Medulla oblongata (tissue), 1 donor: ENCODE measurements around the gene ABLIM2.

ENCODE experiments used
- DNase-seq: peaks from one replicate; pipeline ENCODE4 v3.0.0-alpha.2; 2015; ENCODE audit errors: extremely low spot score

The ABLIM2 gene

DNA sequence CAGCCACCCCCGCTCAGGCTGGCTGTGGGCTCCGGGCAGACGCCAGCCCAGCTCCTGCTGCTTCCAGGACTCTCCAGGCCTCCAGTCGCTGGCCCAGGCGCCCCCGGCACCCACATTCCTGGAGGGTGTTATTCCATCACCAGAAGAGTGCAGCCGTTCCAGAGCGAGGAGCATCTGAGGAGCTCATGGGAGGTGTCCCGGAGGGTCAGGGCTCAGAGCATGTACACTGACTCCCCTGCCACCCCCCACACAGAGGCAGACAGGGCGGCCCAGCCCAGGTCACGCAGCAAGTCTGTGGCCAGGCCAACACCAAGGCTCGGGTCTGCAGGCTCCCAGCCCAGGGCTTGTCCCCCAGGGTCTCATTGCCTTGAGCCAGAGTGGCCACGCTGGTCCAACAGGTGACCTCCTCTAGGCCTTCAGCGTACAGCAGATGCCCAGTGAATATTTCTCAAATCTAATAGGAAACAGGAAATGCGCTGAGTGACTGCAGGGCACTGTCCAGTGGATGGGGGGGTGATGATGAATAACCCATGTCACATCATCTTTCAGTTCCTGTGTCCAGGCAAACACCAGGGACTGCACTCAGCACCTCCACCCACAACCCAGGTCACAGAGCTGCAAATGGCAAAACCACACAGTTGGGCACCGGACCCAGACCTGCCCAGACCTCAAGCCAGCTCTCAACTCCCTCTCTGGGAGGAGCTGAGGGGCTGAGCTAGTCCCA, 37.2 kb downstream of the ABLIM2 start:
- DNase-seq = no peak

DNA sequence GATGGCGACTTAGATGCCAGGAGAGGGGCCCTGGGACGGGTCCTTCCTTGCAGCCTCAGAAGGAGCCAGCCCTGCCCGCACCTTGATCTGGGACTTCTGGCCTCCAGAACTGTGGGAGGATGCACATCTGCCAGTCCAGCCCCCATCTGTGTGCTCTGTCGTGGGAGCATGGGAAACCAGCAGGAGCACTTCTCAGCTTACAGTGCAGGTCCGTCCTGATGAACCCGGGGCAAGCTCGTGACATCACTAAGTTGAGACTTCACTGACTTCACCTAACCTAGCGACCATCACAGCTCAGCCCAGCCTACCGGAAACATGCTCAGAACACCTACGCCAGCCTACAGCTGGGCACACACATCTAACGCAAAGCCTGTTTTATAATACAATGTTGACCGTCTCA, 38.1 kb downstream of the ABLIM2 start:
- DNase-seq = no peak

DNA sequence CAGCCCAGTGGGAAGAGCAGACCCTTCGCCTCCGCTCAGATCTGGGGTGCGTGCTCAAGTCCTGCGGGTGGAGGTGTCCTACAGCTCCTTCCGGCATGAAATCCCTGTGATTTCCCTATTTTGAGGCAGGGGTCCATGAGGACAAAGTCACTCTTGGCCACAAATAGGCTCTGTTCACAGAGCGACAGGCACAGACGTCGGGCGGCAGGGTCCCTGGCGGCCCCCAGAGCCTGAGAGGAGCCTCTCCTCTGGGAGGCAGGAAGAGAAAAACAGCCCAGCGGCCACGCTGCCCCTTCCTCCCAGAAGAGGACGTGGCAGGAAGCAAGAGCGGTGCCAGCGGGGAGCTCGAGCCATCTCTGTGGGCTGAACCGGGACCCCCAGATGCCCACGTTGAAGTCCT, 38.7 kb downstream of the ABLIM2 start:
- no peak for DNase-seq

DNA sequence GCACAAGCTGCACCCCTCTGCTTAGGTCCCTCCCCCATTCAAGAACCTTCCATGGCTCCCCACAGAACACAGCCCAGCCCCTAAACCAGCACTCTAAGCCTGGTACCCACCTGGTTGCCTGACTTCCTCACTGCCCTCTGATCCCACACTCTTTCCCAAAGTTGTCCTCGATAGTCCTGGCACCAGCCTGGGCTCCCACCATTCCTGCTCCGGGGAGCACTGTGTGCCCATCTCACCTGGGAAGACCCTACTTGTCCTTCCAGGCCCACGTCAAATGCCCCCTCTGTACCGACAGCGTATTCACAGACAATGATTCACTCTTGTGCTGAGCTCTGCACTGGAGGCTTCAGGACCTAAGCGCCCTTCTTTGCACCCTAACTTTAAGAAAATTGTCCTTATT, 40.1 kb downstream of the ABLIM2 start:
- DNase-seq = no peak

GRCh38 chr4:8118035-8118434, 40.6 kb downstream of the ABLIM2 start:
- DNase-seq = no peak

- DNase-seq = no peak
Observed at GRCh38 chr4:8117278-8117682, 41.3 kb downstream of the ABLIM2 start.

GRCh38 chr4:8115916-8116315, 42.7 kb downstream of the ABLIM2 start:
- DNase-seq = no peak

DNA sequence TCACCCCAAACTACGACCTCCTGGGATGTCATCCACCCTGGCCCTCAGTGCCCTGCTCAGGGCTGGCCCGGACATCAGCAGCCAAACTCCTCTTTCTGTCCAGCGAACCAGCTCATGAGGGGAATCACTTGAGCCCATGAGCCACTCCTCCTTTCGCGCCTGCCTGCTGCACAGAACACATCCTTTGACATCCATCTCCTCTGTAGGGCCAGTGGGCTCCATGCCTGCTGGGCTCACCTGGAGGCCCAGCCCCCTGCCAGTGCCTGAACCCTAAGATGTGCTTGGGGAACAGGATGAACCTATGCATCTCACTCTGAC, 43.5 kb downstream of the ABLIM2 start:
- no peak for DNase-seq

DNA sequence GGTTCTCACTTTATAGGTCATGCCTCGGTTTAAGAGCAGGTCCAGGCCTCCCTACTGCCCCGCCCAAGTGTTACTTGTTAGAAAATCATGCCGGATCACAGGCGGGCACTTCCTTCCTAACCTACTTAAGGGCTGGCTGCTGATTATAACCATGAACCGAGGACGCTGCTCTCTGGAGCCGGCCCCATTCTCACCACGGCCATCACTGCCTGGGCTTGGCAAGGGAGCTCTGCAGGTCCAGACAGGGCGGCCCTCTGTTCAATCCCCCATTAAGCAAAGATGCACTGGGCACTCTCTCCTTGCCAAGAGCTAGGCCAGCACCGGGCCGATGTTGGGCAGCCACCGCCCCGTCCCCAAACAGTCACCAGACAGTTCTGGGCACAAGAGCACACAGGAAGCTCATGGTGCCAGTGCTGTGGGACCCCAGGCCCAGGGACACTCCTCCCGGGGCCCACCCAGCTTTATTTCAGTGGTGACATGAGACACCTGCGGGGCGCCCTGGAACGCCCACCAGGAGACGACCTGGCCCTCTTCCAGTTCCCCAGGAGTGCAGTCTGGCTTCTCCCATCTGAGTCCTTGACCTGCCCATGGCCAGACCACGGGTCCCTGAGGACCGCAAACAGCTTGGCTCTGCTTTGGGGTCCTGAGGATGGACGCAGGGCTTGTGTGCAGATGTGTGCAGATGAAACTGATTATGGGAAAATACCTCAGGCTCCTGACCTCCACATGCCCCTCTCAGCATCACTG, 44.0 kb downstream of the ABLIM2 start:
- no peak for DNase-seq

DNA sequence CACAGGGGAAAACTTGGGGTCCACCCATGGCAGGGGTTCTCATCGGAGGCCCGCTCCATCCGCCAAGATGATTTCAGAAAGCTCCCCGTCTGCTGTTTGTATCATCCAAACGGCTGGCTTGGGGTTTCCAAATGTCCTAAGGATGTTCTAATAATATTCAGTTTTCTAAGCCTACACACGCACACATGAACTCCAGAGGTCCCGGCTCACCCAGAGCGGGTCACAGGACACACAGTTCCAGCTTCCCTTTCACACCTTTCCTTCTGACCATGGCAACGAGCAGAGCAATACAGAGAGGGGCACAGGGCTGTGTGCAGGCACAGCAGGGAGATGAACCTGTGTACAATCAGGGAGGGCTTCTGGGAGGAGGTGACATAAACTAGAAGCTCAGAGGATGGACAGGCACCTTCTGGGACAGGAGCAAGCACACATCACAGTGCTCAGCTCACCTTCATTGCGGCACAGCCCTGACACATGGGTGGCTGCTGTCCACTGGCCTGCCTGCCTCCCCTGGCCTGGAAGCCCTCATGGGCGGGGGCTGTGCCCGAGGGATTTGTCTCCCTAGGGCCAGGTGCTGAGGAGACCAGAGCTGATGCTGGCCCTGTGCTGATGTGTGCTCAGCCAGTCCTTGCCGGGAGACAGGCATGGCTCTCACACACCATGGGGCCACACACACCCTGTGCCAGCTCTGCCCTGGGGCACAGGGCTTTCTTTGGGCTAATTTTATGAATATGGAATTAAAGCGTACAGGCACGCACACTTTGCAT, 44.8 kb downstream of the ABLIM2 start:
- no peak for DNase-seq

GRCh38 chr4:8112672-8113071, 45.9 kb downstream of the ABLIM2 start:
- no peak for DNase-seq

DNA sequence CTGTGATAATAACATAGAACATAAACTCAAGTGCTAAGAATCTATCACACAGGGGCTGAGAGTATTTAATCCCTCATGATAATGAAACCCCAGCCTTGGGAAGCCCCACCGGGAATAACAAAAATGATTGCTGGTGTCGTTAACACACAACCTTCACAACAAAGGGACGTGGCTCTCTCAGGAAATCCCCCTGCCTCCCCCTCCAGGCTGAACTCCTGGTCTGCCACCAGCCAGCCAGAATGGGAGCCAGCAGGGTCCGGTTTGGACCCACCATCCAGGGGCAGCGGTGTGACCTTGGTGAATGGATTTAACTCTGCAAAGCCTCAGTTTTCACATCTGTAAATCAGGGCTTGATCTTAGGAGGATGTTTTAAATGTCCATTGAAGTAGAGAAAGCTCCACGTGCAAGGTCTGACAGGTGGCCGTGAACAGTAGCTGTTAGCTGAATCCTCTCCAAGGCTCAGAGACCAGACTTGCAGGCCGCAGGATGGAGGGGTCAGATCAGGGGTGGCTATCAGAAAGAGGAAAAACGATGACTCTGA, 46.5 kb downstream of the ABLIM2 start:
- no peak for DNase-seq

GRCh38 chr4:8110071-8110986, 48.3 kb downstream of the ABLIM2 start:
- no peak for DNase-seq

GRCh38 chr4:8109406-8110065, 49.1 kb downstream of the ABLIM2 start:
- no peak for DNase-seq

DNA sequence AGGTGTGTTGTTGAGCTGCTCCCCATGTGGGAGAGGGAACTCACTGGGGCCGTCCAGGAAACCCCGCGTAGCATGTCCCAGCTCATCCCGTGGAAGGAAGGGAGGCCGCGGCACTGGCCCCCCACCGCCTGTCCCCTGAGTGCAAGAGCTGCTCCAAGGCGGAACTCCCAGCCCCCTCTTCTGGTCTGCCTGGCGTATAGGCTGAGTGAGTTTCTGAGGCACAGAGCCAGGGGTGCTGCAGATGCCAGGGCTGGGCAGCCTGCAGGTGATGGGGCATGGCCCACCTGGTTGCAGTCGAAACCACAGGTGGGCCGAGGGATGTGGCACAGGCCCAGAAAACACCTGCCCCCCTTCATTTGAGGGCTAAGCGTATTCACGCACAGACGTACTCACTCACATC, 49.6 kb downstream of the ABLIM2 start:
- no peak for DNase-seq

DNA sequence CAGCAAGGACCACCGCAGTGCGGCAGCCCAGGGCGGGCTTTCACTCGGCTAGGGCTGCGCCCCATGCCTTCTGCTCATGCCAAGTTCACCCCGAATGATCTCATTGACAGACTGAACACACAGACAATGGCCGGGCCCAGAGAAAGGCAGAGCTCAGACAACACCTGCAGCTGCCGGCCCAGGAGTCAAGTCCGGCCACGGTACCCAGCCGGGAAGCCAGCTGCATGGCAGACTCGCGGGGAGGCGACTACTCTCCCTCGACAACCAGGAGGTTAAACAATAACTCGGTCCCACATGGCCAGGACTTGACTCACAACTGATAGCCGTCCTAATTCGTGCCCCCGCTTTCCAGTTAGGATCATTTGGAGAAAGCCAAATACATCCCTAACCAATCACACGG, 50.4 kb downstream of the ABLIM2 start:
- no peak for DNase-seq

DNA sequence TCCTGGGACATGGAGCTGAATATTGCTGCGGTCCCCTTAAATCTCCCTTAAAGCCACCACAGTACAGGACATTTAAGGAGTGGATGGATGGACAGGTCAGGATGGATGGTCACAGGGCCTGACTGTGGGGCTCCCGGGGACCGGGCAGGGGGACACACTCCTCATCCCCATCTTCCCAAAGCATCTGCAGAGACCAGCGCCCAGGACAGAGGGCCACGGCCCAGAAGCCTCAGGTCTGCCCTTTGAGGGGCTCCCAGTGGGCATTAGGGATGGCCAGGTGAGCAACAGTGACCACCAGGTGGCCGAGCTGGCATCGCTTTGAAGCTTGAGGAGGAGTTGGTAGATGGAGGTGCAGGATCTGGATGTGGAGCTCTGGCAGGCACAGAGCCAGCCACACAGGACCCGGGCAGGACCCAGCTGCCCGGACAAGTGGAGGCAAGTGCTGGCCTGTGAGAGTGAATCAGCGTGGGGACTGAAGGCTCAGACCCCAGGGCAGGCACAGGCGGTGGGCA, 51.4 kb downstream of the ABLIM2 start:
- no peak for DNase-seq

DNA sequence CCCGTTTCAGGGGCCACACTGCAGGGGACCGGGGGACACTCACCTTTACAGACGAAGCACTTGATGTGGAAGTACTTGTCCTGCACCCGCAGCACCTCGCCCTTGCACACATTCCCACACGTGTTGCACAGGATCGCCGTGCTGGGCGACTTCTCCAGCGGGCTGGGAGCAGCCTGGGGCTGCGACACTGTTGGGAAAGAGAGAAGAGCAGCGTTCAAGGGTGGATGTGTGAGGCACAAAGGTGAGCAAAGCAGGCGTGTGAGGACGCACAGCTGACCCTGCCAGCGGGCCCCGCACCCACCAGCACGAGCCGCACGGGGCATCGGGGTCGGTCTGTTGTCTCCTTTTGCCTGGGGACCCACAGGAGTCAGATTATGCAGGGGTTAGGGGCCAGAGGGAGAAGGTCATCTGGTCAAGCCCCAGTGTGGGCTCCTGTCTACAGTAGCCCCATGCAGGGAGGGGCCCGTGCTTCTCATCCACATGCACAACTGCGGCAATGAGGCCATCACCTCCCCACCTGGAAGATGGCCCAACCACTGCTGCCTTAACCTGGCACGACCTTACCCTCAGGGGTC, 52.1 kb downstream of the ABLIM2 start:
- no peak for DNase-seq

- DNase-seq = no peak
Observed at GRCh38 chr4:8105306-8106100, 53.1 kb downstream of the ABLIM2 start.
